HG02870 (cell line): Measurements from ENCODE around the gene ADGRD2.

Source experiments
- ATAC-seq: cut with Tn5 transposase; IDR thresholded peaks from one replicate; pipeline ENCODE4 v1.9.1; 2021; ENCODE audit warnings: mild to moderate bottlenecking, moderate library complexity; ENCODE audit not compliant: unreplicated experiment

The ADGRD2 gene

DNA sequence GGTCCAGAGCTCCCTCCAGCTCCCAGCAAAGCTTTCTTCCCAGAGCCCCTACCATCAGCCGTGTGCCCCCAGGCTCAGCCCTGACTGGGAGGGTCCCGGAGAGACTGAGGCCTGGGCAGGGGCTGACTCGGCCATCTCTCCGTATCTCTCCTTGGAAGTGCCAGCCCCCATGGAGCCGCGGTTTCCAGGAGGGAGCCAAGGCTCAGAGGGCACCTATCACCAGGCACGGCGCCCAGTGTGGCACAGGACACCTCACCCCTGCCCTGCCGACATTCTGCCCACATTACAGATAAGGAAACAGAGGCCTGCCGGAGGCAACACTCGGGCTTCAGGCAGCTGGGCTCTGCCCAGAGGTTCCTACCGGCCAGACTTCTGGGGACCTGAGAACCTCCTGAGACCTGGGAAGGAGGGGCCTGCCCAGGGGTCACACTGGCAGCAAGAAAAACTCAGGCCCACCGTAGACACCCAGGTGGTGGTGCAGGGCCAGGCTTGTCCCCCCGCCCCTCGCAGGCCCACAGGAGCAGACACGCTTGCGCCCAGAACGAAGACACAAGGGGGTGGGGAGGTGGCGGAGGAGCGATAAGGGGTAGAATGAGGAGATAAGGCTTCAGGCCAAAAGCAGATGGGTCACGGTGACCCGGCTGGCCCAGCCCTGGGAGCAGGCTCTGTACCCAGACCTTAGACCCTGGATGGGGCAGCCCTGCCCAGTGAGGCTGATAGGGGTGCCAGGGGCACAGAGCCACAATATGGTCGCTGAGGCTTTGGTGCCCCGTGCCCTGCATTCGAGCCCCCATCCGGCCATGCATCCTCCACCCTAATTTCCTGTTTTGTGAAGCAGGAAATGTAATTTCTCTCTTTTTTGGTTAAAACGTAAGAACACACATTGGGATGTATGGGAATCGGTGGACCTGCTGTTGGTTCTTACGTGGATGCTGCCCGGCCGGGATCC, 45.1 kb downstream of the ADGRD2 start:
- ATAC-seq: no peak

GRCh38 chr9:124496075-124496449, 45.8 kb downstream of the ADGRD2 start:
- ATAC-seq: no peak

DNA sequence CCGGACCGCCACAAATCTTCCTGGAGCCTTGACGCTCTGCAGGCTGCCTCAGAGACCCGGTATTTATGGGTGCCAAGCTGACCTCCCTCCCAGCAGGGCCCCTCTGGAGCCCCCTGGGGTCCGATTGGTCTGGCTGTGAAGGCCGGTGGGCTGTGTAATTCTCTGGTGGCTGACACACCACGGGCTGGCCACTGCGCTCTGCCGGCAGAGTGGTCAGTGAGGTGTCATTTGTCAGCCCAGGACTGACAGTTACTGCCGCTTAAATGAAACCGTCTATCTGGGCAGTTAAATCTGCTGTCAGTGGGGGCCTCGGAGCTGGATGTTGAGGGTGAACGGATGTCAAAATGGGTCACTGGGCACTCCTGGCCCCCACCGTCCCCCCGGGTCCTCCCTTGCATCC, 46.2 kb downstream of the ADGRD2 start:
- ATAC-seq: no peak

DNA sequence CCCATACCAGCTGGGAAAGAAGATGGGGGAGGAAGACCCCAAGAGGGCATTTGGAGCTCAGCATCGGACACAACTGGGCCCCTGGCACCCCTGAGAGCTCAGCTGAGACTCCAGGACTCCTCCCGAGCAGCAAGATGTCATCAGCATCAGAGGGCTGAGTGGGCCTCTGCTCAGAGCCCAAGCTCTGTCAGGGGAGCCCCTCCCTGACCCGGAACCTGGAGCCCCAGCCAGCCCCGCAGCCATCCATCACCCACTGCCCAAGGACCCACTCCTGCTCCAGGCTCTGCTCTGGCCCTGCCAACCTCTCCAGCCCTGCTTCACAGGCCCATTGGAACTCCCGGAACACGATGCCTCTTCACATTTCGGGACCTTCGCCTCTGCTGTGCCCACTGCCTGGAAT, 47.2 kb downstream of the ADGRD2 start:
- no peak for ATAC-seq

DNA sequence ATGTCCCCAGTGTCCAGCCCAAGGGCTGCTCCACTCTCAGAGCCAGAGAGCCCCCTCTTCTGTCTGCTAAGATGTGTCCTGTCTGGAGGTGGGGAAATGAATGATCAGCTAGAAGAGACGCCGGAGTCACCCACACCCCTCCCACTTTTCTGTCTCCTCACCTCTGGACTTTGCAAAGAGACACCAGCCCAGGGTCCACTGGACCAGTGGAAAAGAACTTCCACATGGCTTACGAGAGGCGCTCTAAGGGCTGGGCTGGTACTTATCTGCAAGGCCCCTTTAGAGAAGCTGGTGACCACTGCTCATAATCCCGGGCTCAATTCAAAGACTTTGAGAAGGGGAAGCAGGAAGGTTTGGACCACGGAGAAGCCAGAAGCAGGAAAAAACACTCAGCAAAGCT, 47.8 kb downstream of the ADGRD2 start:
- no peak for ATAC-seq

GRCh38 chr9:124498499-124499146, 48.4 kb downstream of the ADGRD2 start:
- ATAC-seq: no peak

DNA sequence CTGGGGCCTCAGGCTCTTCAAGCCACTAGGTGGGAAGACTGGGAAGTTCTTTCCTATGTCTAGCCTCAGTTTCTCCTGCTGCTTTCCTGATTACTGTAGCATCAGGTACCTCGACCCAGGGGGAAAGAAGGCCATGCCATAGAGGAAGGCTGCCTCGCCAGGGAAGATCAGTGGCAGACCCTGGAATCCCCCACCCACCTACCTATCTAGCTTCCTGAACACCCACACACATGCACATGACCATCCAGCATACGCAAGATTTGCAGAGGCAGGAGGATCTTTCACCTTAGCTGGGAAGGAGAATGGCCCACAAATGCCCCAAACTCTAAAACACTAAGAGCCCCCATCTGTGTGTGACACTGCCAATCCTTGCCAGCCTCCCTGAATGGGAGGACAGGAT, 49.0 kb downstream of the ADGRD2 start:
- ATAC-seq: no peak

GRCh38 chr9:124500028-124500795, 50.0 kb downstream of the ADGRD2 start:
- no peak for ATAC-seq

- ATAC-seq: no peak
These were observed 50.8 kb downstream of the ADGRD2 start for GRCh38 chr9:124500796-124501611.

DNA sequence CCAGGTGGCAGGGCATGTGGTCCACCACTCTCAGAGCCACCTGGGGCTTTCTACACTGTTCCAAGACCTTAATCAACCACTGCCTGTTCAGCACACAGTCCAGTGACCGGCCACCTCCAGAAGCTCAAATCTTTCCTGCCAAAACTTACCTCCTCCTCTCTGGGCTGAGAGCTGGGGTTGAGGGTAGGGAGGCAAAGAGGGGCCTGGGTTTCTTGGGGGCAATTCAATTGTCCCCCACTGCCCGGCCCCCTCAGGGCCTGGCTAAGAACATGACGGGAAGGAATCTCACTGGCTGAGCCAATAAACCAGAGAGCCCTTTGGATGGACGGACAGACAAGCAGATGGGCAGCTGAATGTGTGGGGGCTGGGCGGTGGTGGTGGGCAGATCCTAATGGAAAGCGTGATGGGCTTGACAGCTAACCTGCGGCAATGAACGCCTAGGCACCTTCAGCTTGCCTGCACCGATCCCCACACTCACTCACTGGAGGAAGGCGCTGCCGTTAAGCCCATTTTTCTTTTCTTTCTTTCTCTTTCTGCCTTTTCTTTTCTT, 51.6 kb downstream of the ADGRD2 start:
- no peak for ATAC-seq

DNA sequence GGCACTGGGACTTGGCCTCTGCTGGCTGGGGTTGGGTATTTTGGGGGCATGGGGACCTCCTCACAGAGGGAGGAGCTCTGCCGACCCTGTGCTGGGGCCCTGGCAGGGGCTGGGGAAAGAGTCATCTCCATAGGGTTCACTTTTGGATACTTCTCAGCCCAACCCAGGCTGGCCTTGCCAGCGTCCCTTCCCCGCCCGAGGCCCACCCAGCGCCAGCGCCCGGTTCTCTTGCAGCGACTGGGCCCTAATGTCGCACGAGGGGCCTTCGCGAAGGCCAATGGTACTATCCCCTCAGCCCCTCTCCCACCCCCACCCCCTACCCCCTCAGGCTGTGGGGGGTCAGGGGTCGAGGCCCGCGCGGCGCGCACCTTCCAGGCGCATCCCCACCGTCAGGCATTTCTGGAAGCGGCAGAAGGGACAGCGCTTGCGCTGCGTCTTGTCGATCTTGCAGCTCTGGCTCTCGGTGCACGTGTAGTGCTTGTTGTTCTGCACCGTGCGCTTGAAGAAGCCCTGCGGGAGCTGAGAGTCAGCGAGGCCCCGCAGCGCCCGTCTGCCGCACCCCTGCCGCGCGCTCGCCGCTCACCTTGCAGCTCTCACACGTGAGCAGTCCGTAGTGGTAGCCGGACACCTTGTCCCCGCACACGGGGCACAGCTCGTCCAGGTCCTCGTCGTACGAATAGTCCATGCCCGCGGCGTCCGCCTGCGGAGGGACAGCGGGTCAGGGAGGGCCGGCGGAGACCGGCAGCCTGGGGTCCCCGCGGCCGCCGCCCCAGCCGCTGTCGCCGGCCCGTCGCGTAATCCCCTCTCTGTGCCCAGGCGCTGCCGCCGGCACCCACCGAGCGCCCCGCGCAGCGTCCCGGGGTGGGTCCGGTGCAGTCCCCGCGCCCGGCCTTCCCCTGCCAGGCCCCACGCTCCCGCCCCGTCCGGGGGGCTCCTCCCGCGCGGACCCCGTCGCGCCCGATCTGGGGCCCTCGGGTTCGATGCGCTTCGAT, 52.8 kb downstream of the ADGRD2 start:
- ATAC-seq: no peak

DNA sequence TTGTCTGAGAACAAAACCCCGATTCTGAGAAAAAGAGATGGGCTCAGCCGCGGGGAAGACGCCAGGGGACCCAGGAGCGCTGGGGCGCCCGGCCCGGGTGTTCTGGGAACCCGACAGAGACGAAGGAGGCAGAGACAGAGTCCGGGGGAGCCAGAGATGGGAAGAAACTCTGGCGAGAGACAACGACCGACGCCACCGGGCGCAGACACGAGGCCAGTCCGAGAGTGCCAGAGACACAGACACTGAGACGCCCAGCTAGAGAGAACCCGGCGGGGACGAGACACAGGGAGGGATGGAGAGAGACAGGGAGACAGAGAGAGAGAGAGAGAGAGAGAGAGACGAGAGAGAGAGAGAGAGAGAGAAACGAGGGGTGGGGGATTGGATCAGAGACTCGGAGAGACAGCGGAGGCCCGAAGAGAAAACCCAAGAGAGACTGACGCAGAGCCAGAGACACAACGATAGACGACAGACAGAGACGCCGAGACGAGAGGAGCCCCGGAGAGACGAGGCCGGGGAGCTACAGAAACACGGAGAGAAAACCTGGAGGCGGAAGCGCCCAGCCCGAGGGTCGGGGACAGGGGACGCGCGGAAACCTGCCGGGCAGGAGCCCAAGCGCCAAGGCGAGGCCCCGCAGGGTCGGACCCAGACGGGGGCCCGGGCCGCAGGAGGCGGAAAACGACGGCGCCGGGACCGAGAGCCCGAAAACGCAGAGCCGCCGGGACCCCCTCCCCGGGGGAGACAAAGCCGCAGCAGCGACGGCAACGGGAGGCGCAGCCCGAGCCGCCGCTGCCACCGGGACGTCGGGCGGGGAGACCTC, 53.7 kb downstream of the ADGRD2 start:
- ATAC-seq: no peak

GRCh38 chr9:124504530-124505005, 54.3 kb downstream of the ADGRD2 start:
- no peak for ATAC-seq

GRCh38 chr9:124505006-124505900, 55.0 kb downstream of the ADGRD2 start:
- ATAC-seq: no peak

DNA sequence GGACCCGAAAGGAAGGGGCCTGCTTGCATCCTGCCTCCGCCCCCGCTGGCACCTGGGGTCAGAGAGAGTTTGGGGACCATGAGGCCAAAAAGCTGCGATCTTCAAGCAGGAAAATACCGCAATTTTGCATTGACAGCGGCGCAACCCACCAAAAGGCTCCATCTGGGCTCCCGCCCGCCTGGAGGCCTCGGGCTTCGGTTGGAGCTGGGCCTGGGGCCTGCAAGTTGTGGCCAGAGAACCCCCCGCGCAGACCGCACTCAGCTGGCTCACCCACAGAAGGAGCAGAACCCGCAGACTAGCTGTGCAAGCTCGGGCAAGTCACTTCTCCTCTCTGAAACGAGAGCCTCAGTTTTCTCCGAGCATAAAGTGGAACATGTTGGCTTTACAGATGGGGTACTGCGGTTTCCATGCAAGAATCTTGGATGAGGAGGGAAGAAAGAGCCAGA, 55.7 kb downstream of the ADGRD2 start:
- no peak for ATAC-seq

- no peak for ATAC-seq
These were observed 56.2 kb downstream of the ADGRD2 start for GRCh38 chr9:124506433-124506832.
